PC-3 (cell line): ENCODE data around the gene ABCA3. TPM values are rescaled to one million over a fixed set of nuclear protein-coding genes. Genes with fewer than 3 reads are reported as not detected.

Experiments used
- ATAC-seq: fragments of 200-7000 bp; cut with Tn5 transposase; 2 replicates; pipeline ENCODE4 v1.9.1; 2020; ENCODE audit warnings: mild to moderate bottlenecking, moderate library complexity
- BruUV-seq: library from RNA; stranded (reverse); fragments of 400-500 nt; replicated peaks from 2 replicates; lab custom pipeline; 2021; lab: Mats Ljungman, UMichigan
- CTCF ChIA-PET: fragments of 300-600 bp; sonication (Branson Sonifier 250); formaldehyde crosslinking; loops from one replicate; lab custom pipeline; 2022; ENCODE audit warnings: antibody characterized with exemption; lab: Charles Lee
- POLR2A ChIA-PET: fragments of 300-600 bp; sonication (Branson Sonifier 250); formaldehyde crosslinking; loops from one replicate; lab custom pipeline; 2022; ENCODE audit warnings: antibody characterized with exemption; ENCODE audit not compliant: unreplicated experiment; lab: Charles Lee
- DNase-seq: peaks from one replicate; pipeline ENCODE4 v3.0.0-alpha.2; 2015
- H2AFZ ChIP-seq: fragments of 300-600 bp; sonication (generic); 2 replicates; pipeline ENCODE4 v1.6.0; 2016; ENCODE audit warnings: antibody characterized with exemption, low read length
- H3F3A ChIP-seq: fragments of 300-600 bp; sonication (generic); one replicate; pipeline ENCODE4 v1.6.0; 2017; ENCODE audit warnings: antibody characterized with exemption, low read length, control low read depth, mild to moderate bottlenecking; ENCODE audit not compliant: unreplicated experiment
- H3K27ac ChIP-seq: fragments of 300-600 bp; sonication (generic); 2 replicates; pipeline ENCODE4 v1.5.1; 2016; ENCODE audit warnings: mild to moderate bottlenecking, low read length
- H3K27me3 ChIP-seq: fragments of 300-600 bp; sonication (generic); 2 replicates; pipeline ENCODE4 v1.6.1; 2016; ENCODE audit warnings: low read length, mixed read lengths
- H3K36me3 ChIP-seq: fragments of 300-600 bp; sonication (generic); 2 replicates; pipeline ENCODE4 v1.6.1; 2016; ENCODE audit warnings: low read depth, mixed run types, low read length, mixed read lengths
- H3K4me1 ChIP-seq: fragments of 300-600 bp; sonication (generic); 2 replicates; pipeline ENCODE4 v1.5.1; 2016; ENCODE audit warnings: low read length; ENCODE audit not compliant: insufficient read depth
- H3K4me2 ChIP-seq: fragments of 300-600 bp; sonication (generic); 2 replicates; pipeline ENCODE4 v1.6.0; 2016; ENCODE audit warnings: low read length
- H3K4me3 ChIP-seq: fragments of 300-600 bp; sonication (generic); 2 replicates; pipeline ENCODE4 v1.5.1; 2016; ENCODE audit warnings: mild to moderate bottlenecking, low read length, mixed read lengths
- H3K79me2 ChIP-seq: fragments of 300-600 bp; sonication (generic); 2 replicates; pipeline ENCODE4 v1.6.1; 2017; ENCODE audit warnings: low read length, mixed read lengths
- H3K9ac ChIP-seq: fragments of 300-600 bp; sonication (generic); 2 replicates; pipeline ENCODE4 v1.6.0; 2016; ENCODE audit warnings: mild to moderate bottlenecking, low read length
- H3K9me2 ChIP-seq: fragments of 300-600 bp; sonication (generic); replicated peaks from 2 replicates; pipeline ENCODE4 v1.6.1; 2016; ENCODE audit warnings: mixed run types, low read length, mixed read lengths
- H3K9me3 ChIP-seq: fragments of 300-600 bp; sonication (generic); 2 replicates; pipeline ENCODE4 v1.6.1; 2016; ENCODE audit warnings: low read length, mixed read lengths
- H4K20me1 ChIP-seq: fragments of 300-600 bp; sonication (generic); 2 replicates; pipeline ENCODE4 v1.6.1; 2016; ENCODE audit warnings: low read length, mixed read lengths
- EZH2 ChIP-seq: fragments of 300-600 bp; sonication (generic); IDR thresholded peaks from one replicate; pipeline ENCODE4 v1.6.1; 2017; ENCODE audit warnings: antibody characterized with exemption, mild to moderate bottlenecking, low read length; ENCODE audit not compliant: unreplicated experiment
- EZH2phosphoT487 ChIP-seq: fragments of 300-600 bp; sonication (generic); IDR thresholded peaks from 2 replicates; pipeline ENCODE4 v1.6.1; 2018; ENCODE audit warnings: mild to moderate bottlenecking, antibody characterized with exemption, low read length, borderline replicate concordance
- intact Hi-C: fragments of 100-400 bp; cut with micrococcal nuclease; formaldehyde crosslinking; loops from 2 replicates; pipeline ENCODE4 v1.9.0; 2023
- total RNA-seq: library from RNA; depleted of rRNA; stranded (reverse); fragments of >200 nt; gene quantifications from 2 replicates; pipeline ENCODE4 v1.2.3, GENCODE V29; 2014
- TF ChIP-seq, protein P1 (sequence below): fragments of 300-600 bp; sonication (generic); conservative IDR thresholded peaks from 2 replicates; pipeline ENCODE4 v1.5.1; 2017; ENCODE audit warnings: antibody characterized with exemption, low read depth, mild to moderate bottlenecking, low read length

The ABCA3 gene
- total RNA-seq, 1 experiment from 2014 or later, result 11.0 TPM

DNA sequence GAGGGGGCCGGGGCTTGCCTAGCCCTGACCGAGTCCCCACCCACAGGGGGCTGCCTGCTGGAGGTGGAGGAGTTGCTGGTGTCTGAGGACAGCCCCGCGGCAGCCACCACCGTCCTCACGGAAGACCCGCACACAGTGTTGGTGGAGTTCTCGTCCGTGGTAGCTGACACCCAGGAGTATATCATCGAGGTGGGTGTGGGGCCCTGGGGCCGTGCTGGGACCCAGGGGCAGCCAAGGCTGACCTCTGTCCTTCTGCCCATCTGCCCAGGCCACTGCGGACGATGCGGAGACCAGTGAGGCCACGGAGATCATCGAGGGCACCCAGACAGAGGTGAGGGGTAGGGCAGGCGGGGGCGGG lies 105.7 kb downstream of the ABCA3 start:
- no peaks in the 10 kb centered on the region for H3K79me2 ChIP-seq
- no peak overlapping the region for H3K4me2 ChIP-seq
- no peak for TF ChIP-seq EZH2
- TF ChIP-seq, protein P1, sequence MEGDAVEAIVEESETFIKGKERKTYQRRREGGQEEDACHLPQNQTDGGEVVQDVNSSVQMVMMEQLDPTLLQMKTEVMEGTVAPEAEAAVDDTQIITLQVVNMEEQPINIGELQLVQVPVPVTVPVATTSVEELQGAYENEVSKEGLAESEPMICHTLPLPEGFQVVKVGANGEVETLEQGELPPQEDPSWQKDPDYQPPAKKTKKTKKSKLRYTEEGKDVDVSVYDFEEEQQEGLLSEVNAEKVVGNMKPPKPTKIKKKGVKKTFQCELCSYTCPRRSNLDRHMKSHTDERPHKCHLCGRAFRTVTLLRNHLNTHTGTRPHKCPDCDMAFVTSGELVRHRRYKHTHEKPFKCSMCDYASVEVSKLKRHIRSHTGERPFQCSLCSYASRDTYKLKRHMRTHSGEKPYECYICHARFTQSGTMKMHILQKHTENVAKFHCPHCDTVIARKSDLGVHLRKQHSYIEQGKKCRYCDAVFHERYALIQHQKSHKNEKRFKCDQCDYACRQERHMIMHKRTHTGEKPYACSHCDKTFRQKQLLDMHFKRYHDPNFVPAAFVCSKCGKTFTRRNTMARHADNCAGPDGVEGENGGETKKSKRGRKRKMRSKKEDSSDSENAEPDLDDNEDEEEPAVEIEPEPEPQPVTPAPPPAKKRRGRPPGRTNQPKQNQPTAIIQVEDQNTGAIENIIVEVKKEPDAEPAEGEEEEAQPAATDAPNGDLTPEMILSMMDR, result no peak
- TF ChIP-seq EZH2phosphoT487, result no peak
- no peak for DNase-seq
- H3K27me3 ChIP-seq, result no peaks in the 10 kb centered on the region
- intact Hi-C loops, result no loop called here
- ChIA-PET CTCF (no interaction called here), POLR2A (no interaction called here)
- no peaks in the 10 kb centered on the region for H3K9me2 ChIP-seq
- H3K9ac ChIP-seq, result no peak overlapping the region
- H3K9me3 ChIP-seq, result no peaks in the 10 kb centered on the region
- ATAC-seq, result no peak
- no peaks in the 10 kb centered on the region for H3K4me1 ChIP-seq
- H3F3A ChIP-seq, result no peaks in the 10 kb centered on the region
- no peaks in the 10 kb centered on the region for H4K20me1 ChIP-seq
- no peak overlapping the region for H3K27ac ChIP-seq
- no peak overlapping the region for H3K4me3 ChIP-seq
- BruUV-seq, result TSS peak; percentile 9
- no peaks in the 10 kb centered on the region for H3K36me3 ChIP-seq
- H2AFZ ChIP-seq, result no peak overlapping the region

DNA sequence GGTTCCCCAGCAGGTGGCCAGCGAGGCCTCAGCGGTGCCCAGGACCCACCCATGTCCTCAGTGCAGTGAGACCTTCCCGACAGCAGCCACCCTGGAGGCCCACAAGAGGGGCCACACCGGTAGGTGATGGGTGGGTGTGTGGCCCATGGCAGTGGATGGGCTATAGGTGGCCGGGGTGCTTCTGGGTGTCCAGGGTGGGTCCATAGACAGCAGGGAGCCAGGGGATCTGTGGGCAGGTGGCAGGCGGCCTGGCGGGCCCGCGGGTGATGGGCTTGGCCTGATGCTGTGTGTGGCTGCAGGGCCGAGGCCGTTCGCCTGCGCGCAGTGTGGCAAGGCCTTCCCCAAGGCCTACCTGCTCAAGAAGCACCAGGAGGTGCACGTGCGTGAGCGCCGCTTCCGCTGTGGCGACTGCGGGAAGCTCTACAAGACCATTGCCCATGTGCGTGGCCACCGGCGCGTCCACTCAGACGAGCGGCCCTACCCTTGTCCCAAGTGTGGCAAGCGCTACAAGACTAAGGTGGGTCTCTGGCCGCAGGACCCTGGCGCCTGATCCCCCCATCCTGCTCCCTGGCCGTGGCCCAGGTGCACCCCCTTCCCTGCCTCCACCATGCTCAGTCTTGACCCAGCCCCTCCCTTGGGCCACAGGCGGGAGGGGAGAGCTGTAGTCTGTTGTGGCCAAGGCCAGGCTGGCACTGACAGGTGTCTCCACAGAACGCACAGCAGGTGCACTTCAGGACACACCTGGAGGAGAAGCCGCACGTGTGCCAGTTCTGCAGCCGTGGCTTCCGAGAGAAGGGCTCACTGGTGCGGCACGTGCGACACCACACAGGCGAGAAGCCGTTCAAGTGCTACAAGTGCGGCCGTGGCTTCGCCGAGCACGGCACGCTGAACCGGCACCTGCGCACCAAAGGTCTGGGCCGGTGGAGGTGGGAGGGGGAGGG lies 106.4 kb downstream of the ABCA3 start:
- no peak overlapping the region for H2AFZ ChIP-seq
- intact Hi-C loops, result no loop called here
- no peak for DNase-seq
- no peak overlapping the region for H3K4me3 ChIP-seq
- H3K9ac ChIP-seq, result no peak overlapping the region
- no peaks in the 10 kb centered on the region for H3K79me2 ChIP-seq
- ChIA-PET POLR2A (no interaction called here), CTCF (no interaction called here)
- BruUV-seq, result no TSS peak
- no peak overlapping the region for H3K4me2 ChIP-seq
- no peak for ATAC-seq
- no peaks in the 10 kb centered on the region for H3K27me3 ChIP-seq
- no peaks in the 10 kb centered on the region for H3F3A ChIP-seq
- no peaks in the 10 kb centered on the region for H3K9me3 ChIP-seq
- no peaks in the 10 kb centered on the region for H3K36me3 ChIP-seq
- no peak overlapping the region for H3K27ac ChIP-seq
- H3K4me1 ChIP-seq, result no peaks in the 10 kb centered on the region
- H4K20me1 ChIP-seq, result no peaks in the 10 kb centered on the region
- no peaks in the 10 kb centered on the region for H3K9me2 ChIP-seq
- TF ChIP-seq, protein P1, result 0 out of 2 replicates have a peak, but pooled peaks have one; percentile 13
- no peak for TF ChIP-seq EZH2phosphoT487
- no peak for TF ChIP-seq EZH2
